Esophagus (tissue), 2 donors: ENCODE results near the gene RICTOR. TPM values are rescaled to one million over a fixed set of nuclear protein-coding genes. Genes with fewer than 3 reads are reported as not detected.

Experiments
- H3K27ac ChIP-seq, 2 donors: one replicate each; pipeline ENCODE4 v1.5.1; 2013; ENCODE audit warnings: low read depth in 2 of 2, mild to moderate bottlenecking in 2 of 2, inconsistent platforms in 1 of 2, low read length in 1 of 2, moderate library complexity in 1 of 2
- H3K27me3 ChIP-seq, 2 donors: one replicate each; pipeline ENCODE4 v1.6.1; 2013; ENCODE audit warnings: low read length in 2 of 2, control low read depth in 1 of 2, mild to moderate bottlenecking in 1 of 2; ENCODE audit not compliant: insufficient read depth in 2 of 2, control insufficient read depth in 1 of 2
- H3K36me3 ChIP-seq, 2 donors: one replicate each; pipeline ENCODE4 v1.6.1; 2013; ENCODE audit warnings: low read length in 1 of 2; ENCODE audit not compliant: control insufficient read depth in 2 of 2, insufficient read depth in 2 of 2
- H3K4me1 ChIP-seq, 2 donors: one replicate each; pipeline ENCODE4 v1.6.1; 2013; ENCODE audit warnings: low read length in 1 of 2; ENCODE audit not compliant: control insufficient read depth in 2 of 2, insufficient read depth in 2 of 2
- H3K4me3 ChIP-seq, 2 donors: one replicate each; pipeline ENCODE4 v1.5.1; 2013; ENCODE audit warnings: low read length in 2 of 2, mild to moderate bottlenecking in 2 of 2, low read depth in 1 of 2, moderate library complexity in 1 of 2
- H3K9me3 ChIP-seq, 2 donors: one replicate each; pipeline ENCODE4 v1.6.1; 2013; ENCODE audit warnings: mild to moderate bottlenecking in 2 of 2, low read depth in 1 of 2, low read length in 1 of 2, moderate library complexity in 1 of 2; ENCODE audit not compliant: control insufficient read depth in 2 of 2, insufficient read depth in 1 of 2
- WGBS, 2 donors: extraction: QIAGEN DNeasy Blood & Tissue Kit; methylation state at CpG; one replicate each; pipeline ENCODE4 v1.1.7; 2013; 5-methylcytosine and 5-hydroxymethylcytosine counted together
- polyA plus RNA-seq, 2 donors: library from polyadenylated mRNA; stranded (reverse); fragments of 200-250 nt; gene quantifications; one replicate each; pipeline ENCODE4 v1.2.3, GENCODE V29; 2013
- donor health status: healthy with polysubstance abuse.
- donor health status: Bipolar disorder and iron deficiency.

The RICTOR gene
- polyA plus RNA-seq, 2 donors = 2.8 to 4.4 TPM

GRCh38 chr5:39114155-39114554, 40.0 kb upstream of the RICTOR start:
- Histone ChIP-seq H3K27ac (no peak overlapping the region), H3K4me1 (no peaks in the 10 kb centered on the region), H3K4me3 (no peak overlapping the region), H3K9me3 (no peaks in the 10 kb centered on the region), H3K27me3 (no peaks in the 10 kb centered on the region), H3K36me3 (no peaks in the 10 kb centered on the region)
- 87 to 90% methylated on average over 4 of the region's 4 CpGs for WGBS, 2 donors

- Histone ChIP-seq H3K27ac (no peak overlapping the region), H3K27me3 (no peaks in the 10 kb centered on the region), H3K36me3 (no peaks in the 10 kb centered on the region), H3K4me3 (no peak overlapping the region), H3K4me1 (no peaks in the 10 kb centered on the region), H3K9me3 (no peaks in the 10 kb centered on the region)
- 79 to 82% methylated on average over 4 of the region's 4 CpGs for WGBS, 2 donors
Observed at GRCh38 chr5:39113354-39113953, 39.3 kb upstream of the RICTOR start.

GRCh38 chr5:39109606-39110005, 35.4 kb upstream of the RICTOR start:
- Histone ChIP-seq H3K27me3 (no peaks in the 10 kb centered on the region), H3K36me3 (no peaks in the 10 kb centered on the region), H3K27ac (no peak overlapping the region), H3K4me1 (no peaks in the 10 kb centered on the region), H3K4me3 (no peak overlapping the region), H3K9me3 (no peaks in the 10 kb centered on the region)
- WGBS, 2 donors = 76 to 78% methylated on average over 2 of the region's 2 CpGs

GRCh38 chr5:39108987-39109386, 34.8 kb upstream of the RICTOR start:
- H3K27ac ChIP-seq = no peak overlapping the region
- no peaks in the 10 kb centered on the region for H3K4me1 ChIP-seq
- no peak overlapping the region for H3K4me3 ChIP-seq
- 73 to 76% methylated on average over 3 of the region's 3 CpGs for WGBS, 2 donors
- no peaks in the 10 kb centered on the region for H3K27me3 ChIP-seq
- H3K36me3 ChIP-seq = no peaks in the 10 kb centered on the region
- no peaks in the 10 kb centered on the region for H3K9me3 ChIP-seq

GRCh38 chr5:39107350-39107749, 33.2 kb upstream of the RICTOR start:
- H3K27ac ChIP-seq = no peak overlapping the region
- H3K9me3 ChIP-seq = no peaks in the 10 kb centered on the region
- H3K36me3 ChIP-seq = no peaks in the 10 kb centered on the region
- no peaks in the 10 kb centered on the region for H3K4me1 ChIP-seq
- H3K4me3 ChIP-seq = no peak overlapping the region
- no peaks in the 10 kb centered on the region for H3K27me3 ChIP-seq

GRCh38 chr5:39106322-39106721, 32.1 kb upstream of the RICTOR start:
- no peaks in the 10 kb centered on the region for H3K27me3 ChIP-seq
- no peaks in the 10 kb centered on the region for H3K4me1 ChIP-seq
- H3K4me3 ChIP-seq = no peak overlapping the region
- no peaks in the 10 kb centered on the region for H3K36me3 ChIP-seq
- no peak overlapping the region for H3K27ac ChIP-seq
- no peaks in the 10 kb centered on the region for H3K9me3 ChIP-seq
- WGBS, 2 donors = 61 to 67% methylated on average over 1 of the region's 1 CpG

- Histone ChIP-seq H3K9me3 (no peaks in the 10 kb centered on the region), H3K36me3 (no peaks in the 10 kb centered on the region), H3K4me1 (peaks cover 0 to 3% of the 10 kb centered on the region in 2 donors), H3K27me3 (no peaks in the 10 kb centered on the region), H3K27ac (no peak overlapping the region), H3K4me3 (no peak overlapping the region)
- 47 to 58% methylated on average over 1 of the region's 1 CpG for WGBS, 2 donors
Observed at GRCh38 chr5:39104221-39104620, 30.0 kb upstream of the RICTOR start.

- no peaks in the 10 kb centered on the region for H3K36me3 ChIP-seq
- 87% methylated on average over 4 of the region's 4 CpGs for WGBS, 2 donors
- H3K27me3 ChIP-seq = no peaks in the 10 kb centered on the region
- peaks cover 0 to 3% of the 10 kb centered on the region in 2 donors for H3K4me1 ChIP-seq
- H3K4me3 ChIP-seq = no peak overlapping the region
- no peaks in the 10 kb centered on the region for H3K9me3 ChIP-seq
- no peak overlapping the region for H3K27ac ChIP-seq
Observed at GRCh38 chr5:39102684-39103155, 28.5 kb upstream of the RICTOR start.

GRCh38 chr5:39100851-39101396, 26.7 kb upstream of the RICTOR start:
- Histone ChIP-seq H3K9me3 (no peaks in the 10 kb centered on the region), H3K4me1 (peaks cover 0 to 3% of the 10 kb centered on the region in 2 donors), H3K36me3 (no peaks in the 10 kb centered on the region), H3K27me3 (no peaks in the 10 kb centered on the region), H3K4me3 (no peak overlapping the region), H3K27ac (no peak overlapping the region)
- WGBS, 2 donors = 65 to 70% methylated on average over 7 of the region's 7 CpGs

GRCh38 chr5:39100301-39100850, 26.2 kb upstream of the RICTOR start:
- Histone ChIP-seq H3K36me3 (no peaks in the 10 kb centered on the region), H3K4me1 (peaks cover 0 to 3% of the 10 kb centered on the region in 2 donors), H3K9me3 (no peaks in the 10 kb centered on the region), H3K4me3 (no peak overlapping the region), H3K27me3 (no peaks in the 10 kb centered on the region), H3K27ac (no peak overlapping the region)
- 83 to 88% methylated on average over 6 of the region's 6 CpGs for WGBS, 2 donors
